OCI-LY1 (cell line): ENCODE measurements around the gene CACHD1.

Experiments
- CTCF ChIP-seq: fragments of 200-600 bp; sonication (generic), shearing (Covaris generic); IDR thresholded peaks from 2 replicates; pipeline ENCODE4 v1.5.1; 2017; ENCODE audit warnings: mild to moderate bottlenecking, antibody characterized with exemption, low read length, moderate library complexity, mixed read lengths
- EZH2 ChIP-seq: fragments of 200-600 bp; sonication (generic), shearing (Covaris generic); IDR thresholded peaks from 2 replicates; pipeline ENCODE4 v1.8.0; 2017; ENCODE audit warnings: borderline replicate concordance, mixed run types, mild to moderate bottlenecking, antibody characterized with exemption, low read length, moderate library complexity, mixed read lengths

- TF ChIP-seq CTCF (no peak), EZH2 (no peak)
Observed at GRCh38 chr1:64733581-64734286, 263.8 kb downstream of the CACHD1 start.
